HG03139 (cell line): Measurements from ENCODE around the gene SSRP1.
A peak's percentile ranks its signal among the peaks of the same experiment; 100 is the strongest.
"Not testable (repeated sequence)": the region's sequence is repeated elsewhere in the genome, so short reads cannot be mapped to it uniquely, and the experiment has no call there.

Experiments used
- ATAC-seq: cut with Tn5 transposase; IDR thresholded peaks from one replicate; pipeline ENCODE4 v1.9.1; 2021; ENCODE audit not compliant: unreplicated experiment

SSRP1 gene

GRCh38 chr11:57335343-57336110 lies at the start of gene SSRP1:
TSS of gene SSRP1 (minus strand) at chr11:57335892. CDS start at chr11:57335121, 771 bp downstream.
- ATAC-seq: peak; percentile 98

- no peak for ATAC-seq
These were observed 45.3 kb upstream of the SSRP1 start, which contains the start of gene PRG3 for GRCh38 chr11:57380975-57381374. TSS of gene PRG3 (minus strand) at chr11:57381150. CDS start at chr11:57380708, 442 bp downstream.

GRCh38 chr11:57379732-57380131 lies 44.0 kb upstream of the SSRP1 start:
- ATAC-seq: no peak

GRCh38 chr11:57378186-57378585 lies 42.5 kb upstream of the SSRP1 start:
- ATAC-seq: no peak

GRCh38 chr11:57377107-57377506 lies 41.4 kb upstream of the SSRP1 start:
- no peak for ATAC-seq

- ATAC-seq: no peak
These were observed 40.7 kb upstream of the SSRP1 start for GRCh38 chr11:57376095-57377090.

GRCh38 chr11:57375490-57375889 lies 39.8 kb upstream of the SSRP1 start:
- ATAC-seq: no peak

GRCh38 chr11:57374966-57375365 lies 39.3 kb upstream of the SSRP1 start:
- ATAC-seq: no peak

- ATAC-seq: no peak
These were observed 37.5 kb upstream of the SSRP1 start for GRCh38 chr11:57373146-57373545.

- no peak for ATAC-seq
These were observed 35.2 kb upstream of the SSRP1 start for GRCh38 chr11:57370941-57371340.

GRCh38 chr11:57370251-57370650 lies 34.6 kb upstream of the SSRP1 start:
- ATAC-seq: no peak

- ATAC-seq: no peak
These were observed 33.1 kb upstream of the SSRP1 start for GRCh38 chr11:57368845-57369232.

- ATAC-seq: no peak
These were observed 32.6 kb upstream of the SSRP1 start for GRCh38 chr11:57368106-57368844.

GRCh38 chr11:57364851-57365660 lies 29.4 kb upstream of the SSRP1 start:
- no peak for ATAC-seq

- no peak for ATAC-seq
These were observed 27.7 kb upstream of the SSRP1 start for GRCh38 chr11:57363131-57364080.

- no peak for ATAC-seq
These were observed 26.2 kb upstream of the SSRP1 start for GRCh38 chr11:57361926-57362325.

GRCh38 chr11:57361420-57361819 lies 25.7 kb upstream of the SSRP1 start:
- ATAC-seq: not testable (repeated sequence)

GRCh38 chr11:57360991-57361390 lies 25.3 kb upstream of the SSRP1 start:
- ATAC-seq: no peak
